ENCODE data around the gene INO80E.

DNA sequence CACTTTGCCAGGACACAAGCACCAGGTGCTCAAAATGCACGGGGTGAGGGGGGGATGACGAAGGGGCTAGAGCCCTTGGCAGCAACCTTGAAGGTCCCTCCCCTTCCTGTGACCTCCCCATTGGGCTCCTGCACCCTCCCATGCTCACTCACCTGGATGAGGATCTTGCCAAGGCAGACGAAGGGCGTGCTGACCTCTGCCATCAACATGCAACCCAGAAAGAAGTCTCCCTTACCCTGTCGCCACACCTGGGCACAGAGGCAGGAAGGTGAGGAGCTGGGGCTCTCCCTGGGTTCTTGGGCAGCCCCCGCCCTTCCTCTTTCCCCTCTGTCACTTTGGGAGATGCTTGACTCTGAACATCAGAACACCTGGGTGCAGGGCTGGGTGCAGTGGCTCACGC lies 29.5 kb downstream of the INO80E start:
- TF ChIP-seq POLR2A (IDR thresholded peaks at IDR 0.05): no peak
- TF ChIP-seq, protein P1, sequence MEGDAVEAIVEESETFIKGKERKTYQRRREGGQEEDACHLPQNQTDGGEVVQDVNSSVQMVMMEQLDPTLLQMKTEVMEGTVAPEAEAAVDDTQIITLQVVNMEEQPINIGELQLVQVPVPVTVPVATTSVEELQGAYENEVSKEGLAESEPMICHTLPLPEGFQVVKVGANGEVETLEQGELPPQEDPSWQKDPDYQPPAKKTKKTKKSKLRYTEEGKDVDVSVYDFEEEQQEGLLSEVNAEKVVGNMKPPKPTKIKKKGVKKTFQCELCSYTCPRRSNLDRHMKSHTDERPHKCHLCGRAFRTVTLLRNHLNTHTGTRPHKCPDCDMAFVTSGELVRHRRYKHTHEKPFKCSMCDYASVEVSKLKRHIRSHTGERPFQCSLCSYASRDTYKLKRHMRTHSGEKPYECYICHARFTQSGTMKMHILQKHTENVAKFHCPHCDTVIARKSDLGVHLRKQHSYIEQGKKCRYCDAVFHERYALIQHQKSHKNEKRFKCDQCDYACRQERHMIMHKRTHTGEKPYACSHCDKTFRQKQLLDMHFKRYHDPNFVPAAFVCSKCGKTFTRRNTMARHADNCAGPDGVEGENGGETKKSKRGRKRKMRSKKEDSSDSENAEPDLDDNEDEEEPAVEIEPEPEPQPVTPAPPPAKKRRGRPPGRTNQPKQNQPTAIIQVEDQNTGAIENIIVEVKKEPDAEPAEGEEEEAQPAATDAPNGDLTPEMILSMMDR (IDR thresholded peaks at IDR 0.05 in 4 of 5, conservative IDR thresholded peaks at IDR 0.05 in 1 of 5): no peak

Data from gastrocnemius medialis (tissue), 4 donors.